Measurements from ENCODE around the gene ZNF148. TPM values are rescaled to one million over a fixed set of nuclear protein-coding genes. Genes with fewer than 3 reads are reported as not detected.

Gene ZNF148
- polyA plus RNA-seq, 3 donors = 6.5 to 48.4 (median 34.1) TPM

DNA sequence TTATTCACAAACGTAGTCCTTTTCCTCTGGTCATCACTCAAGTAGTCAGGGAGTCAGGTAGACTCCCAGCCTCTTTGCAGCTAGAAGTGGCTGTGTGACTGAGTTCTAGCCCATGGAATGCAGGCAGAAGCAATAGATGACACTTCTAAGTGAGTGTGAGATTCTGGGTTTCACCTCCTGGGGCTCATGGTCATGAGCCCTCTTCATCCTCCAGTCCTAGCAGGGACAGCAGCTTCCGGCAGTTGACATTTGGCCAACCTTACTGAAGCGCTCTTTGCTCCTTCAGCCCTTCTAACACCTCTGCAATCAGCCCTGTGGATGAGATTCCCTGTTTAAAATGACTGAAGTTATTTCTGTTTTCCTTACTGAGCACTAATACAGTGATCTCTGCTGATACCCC, 184.3 kb downstream of the ZNF148 start:
- no CpG with 5 or more reads among the region's 3 CpGs for WGBS (ENCODE audit: insufficient coverage)
- no peak overlapping the region for H3K9ac ChIP-seq (ENCODE audit: insufficient read depth, low read length, poor library complexity, severe bottlenecking)
- no peaks in the 10 kb centered on the region for H3K79me2 ChIP-seq (ENCODE audit: insufficient read depth, low read length)
- no peaks in the 10 kb centered on the region for H3K27me3 ChIP-seq (ENCODE audit: control insufficient read depth in 2 of 2, insufficient read depth in 2 of 2, low read length in 2 of 2)
- no peak overlapping the region for H3K4me3 ChIP-seq (replicated peaks in 1 of 3; ENCODE audit: low read depth in 2 of 3, low read length in 3 of 3)
- intact Hi-C loops (cut with micrococcal nuclease) = no loop called here
- Mint-ChIP-seq H3K27me3 (ENCODE audit: low read depth in 3 of 3) (peaks cover 2 to 10% (median 6%) of the 10 kb centered on the region in 3 donors), H3K36me3 (no peaks in the 10 kb centered on the region), H3K4me1 (peaks cover 6% of the 10 kb centered on the region), H3K9me3 (no peaks in the 10 kb centered on the region), H3K27ac (no peak overlapping the region), H3K4me3 (no peak overlapping the region)
- no peaks in the 10 kb centered on the region for H3K36me3 ChIP-seq (replicated peaks in 1 of 2; ENCODE audit: control insufficient read depth in 1 of 2, insufficient read depth in 2 of 2, low read length in 2 of 2)
- H3K4me1 ChIP-seq (ENCODE audit: control insufficient read depth in 1 of 2, insufficient read depth in 2 of 2, low read length in 2 of 2) = no peaks in the 10 kb centered on the region
- no peak overlapping the region for H3K27ac ChIP-seq (ENCODE audit: low read depth in 1 of 2, low read length in 2 of 2)
- no peak for DNase-seq
- H2AFZ ChIP-seq (ENCODE audit: insufficient read depth, low read depth, low read length, poor library complexity, severe bottlenecking) = no peak overlapping the region
- H3K9me3 ChIP-seq (replicated peaks in 1 of 2; ENCODE audit: control insufficient read depth in 1 of 2, insufficient read depth in 1 of 2, low read length in 2 of 2) = no peaks in the 10 kb centered on the region
- H4K20me1 ChIP-seq (ENCODE audit: insufficient read depth, low read length) = no peaks in the 10 kb centered on the region
- H3K4me2 ChIP-seq (replicated peaks; ENCODE audit: extremely low read depth, low read length, poor library complexity, severe bottlenecking) = no peak overlapping the region
- TF ChIP-seq CTCF (IDR thresholded peaks at IDR 0.05) = no peak

DNA sequence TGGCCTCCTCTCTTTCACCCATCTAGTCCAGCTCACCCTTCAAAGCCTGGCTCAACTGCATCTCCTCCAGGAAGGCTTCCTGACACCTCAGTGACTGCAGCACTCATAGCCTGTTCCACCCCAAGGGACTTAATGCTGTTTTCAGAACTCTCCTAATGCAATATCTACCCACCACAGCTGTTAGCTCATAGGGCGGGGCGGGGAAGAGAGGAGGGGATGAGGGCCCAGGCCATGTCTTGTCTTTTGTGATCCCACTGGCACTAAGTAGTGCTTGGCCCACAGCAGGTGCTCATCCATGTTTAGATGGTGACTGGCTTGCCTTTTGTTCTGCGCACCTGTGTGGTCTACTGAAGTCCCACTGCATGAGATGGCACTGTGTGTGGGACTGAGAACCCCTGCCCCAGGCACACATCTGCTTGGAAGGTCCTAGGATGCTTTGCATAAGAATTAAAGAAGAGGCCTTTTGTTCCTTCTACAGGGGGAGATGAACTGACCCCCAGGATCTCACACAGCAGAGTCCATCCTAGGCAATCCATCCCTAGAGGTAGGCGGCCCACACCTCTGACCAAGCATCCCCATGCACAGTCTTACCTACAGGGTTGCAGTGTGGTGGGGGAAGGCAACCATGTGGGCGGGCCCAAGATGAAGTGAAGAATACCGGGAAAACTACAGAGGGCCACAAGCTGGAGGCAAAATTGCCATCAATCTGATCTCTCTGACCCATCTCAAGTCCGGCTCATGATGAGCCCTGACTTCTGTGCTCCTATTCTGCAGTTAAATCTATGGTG, 185.6 kb downstream of the ZNF148 start:
- no peaks in the 10 kb centered on the region for H3K27me3 ChIP-seq (ENCODE audit: control insufficient read depth in 2 of 2, insufficient read depth in 2 of 2, low read length in 2 of 2)
- H3K27ac ChIP-seq (ENCODE audit: low read depth in 1 of 2, low read length in 2 of 2) = no peak overlapping the region
- no peaks in the 10 kb centered on the region for H3K36me3 Mint-ChIP-seq
- H3K9ac ChIP-seq (ENCODE audit: insufficient read depth, low read length, poor library complexity, severe bottlenecking) = no peak overlapping the region
- no peak overlapping the region for H3K4me3 ChIP-seq (replicated peaks in 1 of 3; ENCODE audit: low read depth in 2 of 3, low read length in 3 of 3)
- H3K79me2 ChIP-seq (ENCODE audit: insufficient read depth, low read length) = no peaks in the 10 kb centered on the region
- TF ChIP-seq CTCF (IDR thresholded peaks at IDR 0.05) = no peak
- H3K9me3 Mint-ChIP-seq = no peaks in the 10 kb centered on the region
- no peaks in the 10 kb centered on the region for H4K20me1 ChIP-seq (ENCODE audit: insufficient read depth, low read length)
- WGBS (ENCODE audit: insufficient coverage) = 100% methylated on average over 3 of the region's 7 CpGs
- no peak for DNase-seq
- H3K27me3 Mint-ChIP-seq (ENCODE audit: low read depth in 3 of 3) = peaks cover 2 to 9% (median 6%) of the 10 kb centered on the region in 3 donors
- no peaks in the 10 kb centered on the region for H3K36me3 ChIP-seq (replicated peaks in 1 of 2; ENCODE audit: control insufficient read depth in 1 of 2, insufficient read depth in 2 of 2, low read length in 2 of 2)
- no peaks in the 10 kb centered on the region for H3K9me3 ChIP-seq (replicated peaks in 1 of 2; ENCODE audit: control insufficient read depth in 1 of 2, insufficient read depth in 1 of 2, low read length in 2 of 2)
- H2AFZ ChIP-seq (ENCODE audit: insufficient read depth, low read depth, low read length, poor library complexity, severe bottlenecking) = no peak overlapping the region
- H3K4me1 Mint-ChIP-seq = peaks cover 6% of the 10 kb centered on the region
- no peak overlapping the region for H3K4me3 Mint-ChIP-seq
- H3K4me1 ChIP-seq (ENCODE audit: control insufficient read depth in 1 of 2, insufficient read depth in 2 of 2, low read length in 2 of 2) = no peaks in the 10 kb centered on the region
- H3K27ac Mint-ChIP-seq = peak overlapping the region in 1 of 7 donors; percentile 32
- H3K4me2 ChIP-seq (replicated peaks; ENCODE audit: extremely low read depth, low read length, poor library complexity, severe bottlenecking) = no peak overlapping the region
- intact Hi-C loops (cut with micrococcal nuclease) = no loop called here
